Activated T-cell treated with anti-CD3 and anti-CD28 coated beads, Interleukin-2, amount 50 U/mL, for 4 hours (primary cell): ENCODE measurements around the gene IL2RA. TPM values are rescaled to one million over a fixed set of nuclear protein-coding genes. Genes with fewer than 3 reads are reported as not detected.

Experiments used
- total RNA-seq, 3 donors: library from RNA; stranded (reverse); gene quantifications; one replicate each; pipeline ENCODE4 v1.2.1, GENCODE V29; 2021

IL2RA gene
- total RNA-seq, 3 donors from 2014 or later: 639 to 698 (median 653) TPM

Other genes with a start within 250 kb of the IL2RA start
- gene GDI2, start 248.9 kb downstream of the IL2RA start, total RNA-seq: 100 to 1,000 TPM; 270 to 301 (median 294) TPM
- gene ANKRD16, start 172.5 kb downstream of the IL2RA start, total RNA-seq: 10 to 100 TPM in 2 of 3 donors, 1 to 10 TPM in 1; 9.6 to 11.9 (median 10.3) TPM
- gene FBH1, start 172.1 kb downstream of the IL2RA start, total RNA-seq: 10 to 100 TPM; 61.2 to 67.9 (median 62.7) TPM
- gene IL15RA, start 84.8 kb downstream of the IL2RA start, total RNA-seq: 10 to 100 TPM; 41.5 to 42.4 (median 41.9) TPM
- gene RBM17, start 26.7 kb upstream of the IL2RA start, total RNA-seq: 100 to 1,000 TPM; 231 to 261 (median 237) TPM
- 10 to 100 TPM; 60.5 to 77.0 (median 68.8) TPM for gene PFKFB3, start 140.6 kb upstream of the IL2RA start, total RNA-seq